Measurements from ENCODE around the gene WBP2. TPM values are rescaled to one million over a fixed set of nuclear protein-coding genes. Genes with fewer than 3 reads are reported as not detected.

WBP2 gene
- total and polyA plus RNA-seq, 9 of the 15 experiments (the other 6 are each of a cell fraction or from before 2014, with no cell fraction given): 2.2 to 74.3 (median 20.0) TPM

GRCh38 chr17:75854881-75855309 is 240 bp downstream of the WBP2 start:
- H3K4me2 ChIP-seq (ENCODE audit: insufficient read depth, low read length): peak overlapping the region; percentile 93
- H3K4me1 ChIP-seq (replicated peaks in 1 of 2; ENCODE audit: control insufficient read depth in 2 of 2, insufficient read depth in 2 of 2, low read length in 2 of 2): peaks cover 31 to 35% of the 10 kb centered on the region in 2 experiments
- TF ChIP-seq ZBTB7A (IDR thresholded peaks at IDR 0.05; ENCODE audit: borderline replicate concordance, control insufficient read depth, low read depth, low read length) (peak; percentile 98), ZNF165 (CRISPR knock-in tag; IDR thresholded peaks at IDR 0.05; ENCODE audit: borderline replicate concordance) (no peak), FOXJ2 (tag; IDR thresholded peaks at IDR 0.05) (peak; percentile 61; the same call in 1 of the 2 replicates), HDAC1 (IDR thresholded peaks at IDR 0.05) (peak in 1 of 2 experiments; percentile 53; a peak in 2 of 4 replicates), SAP30 (IDR thresholded peaks at IDR 0.05; ENCODE audit: borderline replicate concordance, insufficient read depth, low read depth, low read length, poor library complexity, severe bottlenecking) (peak; percentile 31), SIN3A (IDR thresholded peaks at IDR 0.05; ENCODE audit: borderline replicate concordance in 2 of 2, control insufficient read depth in 1 of 2, low read depth in 2 of 2, low read length in 2 of 2) (peak; percentile 86 to 95; a peak in 3 of 4 replicates), ZC3H11A (IDR thresholded peaks at IDR 0.05; ENCODE audit: low read depth, low read length) (no peak), MCM7 (IDR thresholded peaks at IDR 0.05) (no peak), YY1 (IDR thresholded peaks at IDR 0.05; ENCODE audit: borderline replicate concordance in 1 of 3, control insufficient read depth in 1 of 3, extremely low read depth in 1 of 3, insufficient read depth in 3 of 3, insufficient read length in 1 of 3, insufficient replicate concordance in 2 of 3, low read depth in 1 of 3, low read length in 2 of 3) (peak in 2 of 3 experiments; percentile 67 to 80), DMBX1 (CRISPR knock-in tag; IDR thresholded peaks at IDR 0.05; ENCODE audit: borderline replicate concordance) (no peak), DACH1 (IDR thresholded peaks at IDR 0.05; ENCODE audit: partially characterized antibody) (peak; percentile 74), EHMT2 (IDR thresholded peaks at IDR 0.05) (no peak), ELF1 (tag; IDR thresholded peaks at IDR 0.05) (peak; percentile 41), TAF1 (IDR thresholded peaks at IDR 0.05; ENCODE audit: control insufficient read depth, extremely low read depth, insufficient read depth, low read length, severe bottlenecking) (peak; percentile 49)
- in situ Hi-C loops (cut with MboI) (no loop called here), intact Hi-C loops (cut with micrococcal nuclease) (loop anchor here (2.0 to 5.0 kb wide), 2 partner anchors 42 to 73 kb away; partner anchors contain the start of genes TRIM65 and UNK)
- WGBS (ENCODE audit: insufficient coverage, low coverage, missing lambda C conversion rate): 0% methylated on average over 15 of the region's 19 CpGs
- H4K20me1 ChIP-seq (replicated peaks; ENCODE audit: control insufficient read depth, insufficient read depth, low read length): no peaks in the 10 kb centered on the region
- no TSS peak for BruUV-seq (replicated peaks)
- no peaks in the 10 kb centered on the region for H3K9me1 ChIP-seq (ENCODE audit: control insufficient read depth, insufficient read depth, low read length)
- H3K9ac ChIP-seq (ENCODE audit: insufficient read depth in 1 of 2, low read depth in 2 of 2, low read length in 2 of 2): peak overlapping the region; percentile 77 to 83
- ATAC-seq: peak; percentile 12
- DNase-seq (ENCODE audit: extremely low read depth in 1 of 4, low spot score in 3 of 4): peak in 3 of 4 experiments; percentile 79 to 83 (median 81)
- FAIRE-seq: no peak
- CTCF ChIA-PET (ENCODE audit: low intra/inter-chr PET ratio): interaction anchor here (2.6 kb wide), 1 partner anchor 42 kb away, joined by 16 read pairs; the partner anchor contains the start of gene TRIM65
- peaks cover 34% of the 10 kb centered on the region for H3K79me2 ChIP-seq (ENCODE audit: control insufficient read depth, insufficient read depth, low read length)
- peak overlapping the region; percentile 84 for H3K27ac ChIP-seq (ENCODE audit: extremely low read depth, low read depth, low read length)
- H3K9me3 ChIP-seq (replicated peaks; ENCODE audit: control insufficient read depth, insufficient read depth, low read depth, low read length): no peaks in the 10 kb centered on the region
- H3K4me3 ChIP-seq: peak overlapping the region; percentile 88
- H3K27me3 ChIP-seq (ENCODE audit: control insufficient read depth in 2 of 2, insufficient read depth in 2 of 2, low read length in 2 of 2): no peaks in the 10 kb centered on the region
- H3K36me3 ChIP-seq (ENCODE audit: control insufficient read depth, insufficient read depth, low read length): peaks cover 15% of the 10 kb centered on the region; the same call in 2 of the 3 replicates
- POLR2A ChIA-PET: interaction anchor here (0.7 to 8.2 kb wide), 13 partner anchors 10 to 418 kb away, joined by 3 to 109 read pairs (median 4); partner anchors contain the start of genes GALK1, UNC13D and UNK
- H2AFZ ChIP-seq (ENCODE audit: low read depth, low read length): peak overlapping the region; percentile 68; the same call in 1 of the 2 replicates

Data from K562 (cell line).